HG03045 (cell line): ENCODE results near the gene YJEFN3.

ENCODE experiments used
- ATAC-seq: cut with Tn5 transposase; IDR thresholded peaks from one replicate; pipeline ENCODE4 v1.9.1; 2021; ENCODE audit warnings: mild to moderate bottlenecking, moderate library complexity; ENCODE audit not compliant: unreplicated experiment

The YJEFN3 gene

DNA sequence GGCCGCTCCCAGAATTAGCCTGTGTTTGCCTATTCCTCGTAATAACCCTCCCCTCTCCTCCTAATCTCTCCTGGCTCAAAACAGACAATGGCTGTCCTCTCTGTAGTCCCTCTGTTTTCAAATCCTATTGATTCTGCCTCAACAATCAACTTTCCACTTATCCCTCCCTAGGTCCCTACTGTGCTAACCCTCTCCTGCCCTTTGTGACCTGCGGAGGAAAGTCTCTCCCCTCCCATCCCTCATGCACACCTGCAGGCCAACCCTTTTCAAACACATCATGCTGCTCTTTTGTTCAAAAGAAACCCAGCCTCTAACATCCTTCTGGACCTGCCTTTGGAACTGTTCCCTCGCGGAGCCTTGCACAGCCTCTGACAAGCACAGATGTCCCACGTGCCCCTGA is 46.7 kb downstream of the YJEFN3 start:
- ATAC-seq: no peak

DNA sequence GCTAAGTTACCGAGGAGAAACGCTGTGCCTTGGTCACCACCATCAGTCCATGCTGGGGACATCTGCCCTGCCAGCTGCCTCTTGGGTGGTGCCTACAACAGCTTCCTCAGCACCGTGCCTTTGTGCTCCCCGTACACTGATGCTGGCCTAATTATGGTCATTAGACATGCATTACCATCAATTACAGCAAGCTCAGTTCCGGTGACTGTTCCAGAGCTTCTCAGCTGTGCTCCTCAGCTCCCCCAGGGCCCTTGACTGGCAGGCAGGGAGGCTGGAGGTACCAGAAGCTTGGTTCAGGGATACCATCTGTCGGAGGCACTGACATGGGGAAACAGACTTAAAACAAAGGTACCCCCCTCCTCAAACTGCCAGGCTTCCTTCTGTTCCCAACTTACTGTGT is 49.5 kb downstream of the YJEFN3 start:
- ATAC-seq: no peak

DNA sequence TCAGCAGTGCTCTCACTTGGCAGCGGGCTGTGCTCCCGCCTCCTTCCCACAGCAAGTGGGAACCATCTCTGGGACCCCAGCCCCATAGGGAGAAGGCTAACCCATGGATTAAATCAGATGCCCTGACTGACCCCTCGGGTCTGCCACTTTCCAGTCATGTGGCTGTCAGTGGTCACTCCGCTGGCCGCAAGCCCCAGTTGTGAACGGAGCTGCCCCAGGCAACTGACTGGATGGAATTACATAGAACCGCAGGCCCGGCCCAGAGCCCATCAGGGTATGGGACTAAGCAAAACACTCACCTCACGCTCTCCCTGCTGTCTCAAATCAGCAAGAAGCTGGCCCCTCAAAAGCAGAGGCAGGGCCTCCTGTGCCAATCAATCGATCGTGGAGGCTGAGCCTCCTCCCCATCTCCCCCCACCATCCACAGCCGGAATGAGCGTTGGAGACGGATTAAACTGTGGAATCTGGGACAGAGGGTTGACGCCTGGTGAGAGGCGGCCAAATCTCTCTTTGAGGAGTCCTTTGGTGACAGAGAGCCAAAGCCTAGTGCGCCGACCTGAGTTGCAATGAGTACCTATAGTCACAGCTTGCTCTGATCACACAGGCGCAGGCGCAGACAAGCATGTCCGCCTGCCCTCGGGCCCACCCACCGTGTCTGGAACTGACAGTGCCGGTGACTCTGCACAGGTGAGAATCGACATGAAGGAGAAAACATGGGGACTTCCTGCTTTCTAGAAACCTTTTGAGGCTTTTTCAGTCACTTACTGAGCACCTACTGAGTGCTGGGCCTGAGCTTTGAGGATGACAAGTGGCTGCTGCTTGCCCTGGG is 51.0 kb downstream of the YJEFN3 start:
- no peak for ATAC-seq

DNA sequence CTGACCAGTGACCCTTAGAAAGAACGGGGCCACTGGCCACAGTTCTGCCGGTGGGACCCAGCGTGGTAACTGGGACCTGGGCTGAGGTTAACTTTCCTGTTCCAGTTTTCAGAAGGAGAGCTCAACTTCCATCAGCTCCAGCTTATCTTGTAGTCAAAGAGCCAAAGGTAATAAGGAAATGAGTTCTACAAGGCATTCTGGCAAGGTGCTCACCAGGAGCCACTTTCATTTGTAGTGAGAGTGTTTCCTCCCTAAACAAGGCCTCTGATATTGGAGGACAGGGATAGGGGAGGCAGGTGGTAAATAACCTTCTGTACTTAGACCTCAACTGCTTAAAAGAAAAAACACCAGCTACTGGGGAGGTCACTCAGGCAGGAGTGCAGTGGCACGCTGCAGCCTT is 51.7 kb downstream of the YJEFN3 start:
- no peak for ATAC-seq

DNA sequence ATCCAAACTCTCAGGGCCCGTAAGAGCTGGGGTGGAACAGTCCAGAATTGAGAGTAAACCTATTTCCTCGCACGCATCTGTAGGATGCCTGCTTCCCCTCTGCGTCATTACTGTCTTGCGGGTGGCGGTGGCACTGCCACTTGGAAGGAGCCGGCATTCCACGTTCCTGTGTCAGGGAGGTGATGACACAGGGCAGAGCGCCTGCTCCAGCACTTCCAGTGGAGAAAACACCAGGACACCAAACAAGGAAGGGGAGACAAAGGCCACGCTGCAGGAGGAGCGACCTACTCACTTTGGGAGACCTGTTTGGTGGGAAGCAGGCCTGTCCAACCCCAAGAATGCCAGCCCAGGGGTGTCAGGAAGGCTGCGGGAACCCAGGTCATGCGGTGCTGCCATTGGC is 52.7 kb downstream of the YJEFN3 start:
- no peak for ATAC-seq

DNA sequence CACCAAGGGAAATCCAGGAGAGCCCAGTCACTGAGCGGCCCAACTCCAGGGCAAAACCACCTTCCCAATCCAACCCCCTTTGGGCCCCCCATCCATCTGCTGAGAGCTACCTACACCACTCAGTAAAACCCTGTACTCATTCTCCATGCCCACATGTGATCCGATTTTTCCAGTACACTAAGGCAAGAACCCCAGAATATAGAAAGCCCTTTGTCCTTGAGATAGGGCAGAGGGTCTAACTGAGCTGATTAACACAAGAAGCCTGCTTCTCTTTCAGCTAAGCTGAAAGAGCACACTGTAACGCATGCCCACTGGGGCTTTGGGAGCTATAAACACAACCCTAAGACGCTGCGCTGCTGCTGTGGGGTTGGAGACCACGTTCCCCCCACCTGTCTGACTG is 53.8 kb downstream of the YJEFN3 start:
- ATAC-seq: no peak

DNA sequence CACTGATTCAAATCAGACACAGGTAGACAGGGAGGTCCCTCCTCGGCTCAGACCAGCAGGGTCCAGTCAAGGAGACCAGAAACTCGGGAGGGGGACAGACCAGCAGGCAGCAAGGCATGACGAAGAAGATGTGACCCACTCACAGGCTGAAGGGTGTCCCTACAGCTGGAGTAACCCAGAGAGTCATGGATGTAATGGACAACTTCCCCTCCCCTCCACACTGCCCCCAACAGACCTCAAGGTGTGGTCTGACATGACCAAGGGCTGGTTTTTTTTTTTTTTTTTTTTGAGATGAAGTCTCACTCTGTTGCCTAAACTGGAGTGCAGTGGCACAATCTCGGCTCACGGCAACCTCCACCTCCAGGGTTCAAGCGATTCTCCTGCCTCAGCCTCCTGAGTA is 55.6 kb downstream of the YJEFN3 start:
- ATAC-seq: no peak
